GM18951 (cell line): ENCODE results near the gene RFX2.
"Not testable (repeated sequence)": the region's sequence is repeated elsewhere in the genome, so short reads cannot be mapped to it uniquely, and the experiment has no call there.

Experiments used
- POLR2A ChIP-seq: IDR thresholded peaks from 4 replicates; pipeline ENCODE4 v1.6.1; 2011; ENCODE audit warnings: mild to moderate bottlenecking; ENCODE audit not compliant: insufficient read length, insufficient read depth; ENCODE audit errors: extremely low read depth
- in situ Hi-C: fragments of 300-500 bp; cut with MboI; formaldehyde crosslinking; loops from one replicate; pipeline ENCODE4 v1.12.0; 2022; ENCODE audit warnings: low sequenced_read_pairs, mixed read lengths, inconsistent platforms; ENCODE audit not compliant: unreplicated experiment

RFX2 gene

DNA sequence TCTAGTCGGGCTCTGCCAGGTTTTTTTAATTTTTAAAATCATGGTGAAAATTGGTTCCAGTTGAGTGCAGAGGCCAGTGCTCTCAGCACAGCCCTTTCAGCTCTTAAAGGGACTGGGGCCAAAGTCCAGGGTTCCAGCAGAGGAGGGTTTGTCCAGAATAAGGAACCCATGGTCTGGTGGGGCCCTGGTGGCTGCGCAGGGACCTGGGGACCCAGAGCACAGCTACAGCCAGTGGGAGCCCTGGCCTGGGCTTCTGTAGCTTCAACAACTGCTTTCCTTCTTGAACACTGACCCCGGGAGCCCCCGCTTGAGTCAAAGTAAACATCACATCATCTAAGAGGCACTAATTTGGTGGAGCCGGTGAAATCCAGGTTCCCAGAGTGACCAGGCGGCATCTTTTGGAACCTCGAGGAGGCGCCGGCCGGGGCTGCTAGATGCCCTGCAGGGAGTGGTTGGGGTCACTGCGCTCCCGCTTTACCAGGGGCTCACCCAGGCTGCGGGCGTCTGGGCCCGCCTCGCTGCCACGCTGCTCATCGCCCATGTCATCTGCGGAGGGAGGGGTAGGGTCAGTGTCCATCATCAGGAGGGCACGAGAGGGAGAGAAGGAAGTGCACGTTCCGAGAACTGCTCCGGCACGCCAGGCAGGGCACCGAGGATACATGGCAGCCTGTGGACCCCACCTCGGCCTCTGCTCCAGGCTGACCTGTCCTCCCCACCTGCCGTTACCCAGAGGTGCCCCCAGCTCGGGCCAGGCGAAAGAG is 115.7 kb downstream of the RFX2 start:
- no peak for TF ChIP-seq POLR2A
- in situ Hi-C loops = no loop called here

GRCh38 chr19:5993648-5994358 is 116.5 kb downstream of the RFX2 start:
- TF ChIP-seq POLR2A = no peak
- in situ Hi-C loops = no loop called here

- TF ChIP-seq POLR2A = no peak
- in situ Hi-C loops = no loop called here
Measured at GRCh38 chr19:5993201-5993600, 117.1 kb downstream of the RFX2 start.

DNA sequence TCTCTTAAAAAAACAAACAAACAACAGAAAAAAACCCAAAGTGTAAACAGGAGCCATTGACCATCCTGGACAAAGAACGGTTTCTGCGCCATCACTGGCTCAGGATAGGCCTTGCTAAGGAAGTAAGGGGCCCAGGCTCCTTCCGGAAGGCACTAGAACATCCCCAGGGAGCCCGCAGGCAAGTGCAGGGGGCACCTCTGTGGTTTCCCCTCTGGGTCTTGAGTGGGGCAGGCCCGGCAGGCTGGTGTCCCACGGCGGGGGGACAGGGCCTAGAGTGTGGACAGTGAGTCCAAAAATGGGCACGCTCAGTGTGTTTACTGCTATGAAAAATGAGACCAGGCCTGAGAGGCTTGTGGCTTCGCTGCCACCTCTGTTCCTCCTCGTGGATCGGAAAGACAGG is 117.5 kb downstream of the RFX2 start:
- no peak for TF ChIP-seq POLR2A
- in situ Hi-C loops = no loop called here

DNA sequence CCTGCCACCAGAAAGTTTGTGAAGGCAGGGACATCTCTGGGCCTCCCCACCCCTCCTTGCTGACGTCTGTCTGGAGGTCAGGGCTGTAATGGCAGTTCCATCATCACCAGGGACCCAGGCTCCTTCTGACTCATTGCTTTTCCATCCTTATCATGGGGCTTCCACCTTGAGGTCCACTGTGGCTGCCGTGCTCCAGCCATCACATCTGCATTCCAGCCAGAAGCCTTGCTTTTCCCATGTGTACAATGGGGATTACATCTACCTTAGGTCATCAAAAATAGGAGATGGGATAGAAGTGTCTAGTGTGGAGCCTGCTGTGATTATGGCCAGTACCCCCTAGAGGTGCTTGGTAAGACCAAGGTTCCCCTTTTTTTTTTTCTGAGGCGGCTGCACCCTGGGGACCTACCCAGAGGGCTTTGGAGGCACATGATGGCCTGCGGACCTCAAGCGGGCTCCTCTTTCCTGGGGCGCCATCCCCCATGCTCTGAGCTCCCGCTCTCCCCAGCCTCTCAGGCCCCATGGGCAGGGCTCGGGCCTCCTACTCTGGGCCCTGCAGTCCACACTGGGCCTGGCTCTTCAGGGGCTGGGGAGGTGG is 119.0 kb downstream of the RFX2 start:
- no peak for TF ChIP-seq POLR2A
- in situ Hi-C loops = no loop called here

DNA sequence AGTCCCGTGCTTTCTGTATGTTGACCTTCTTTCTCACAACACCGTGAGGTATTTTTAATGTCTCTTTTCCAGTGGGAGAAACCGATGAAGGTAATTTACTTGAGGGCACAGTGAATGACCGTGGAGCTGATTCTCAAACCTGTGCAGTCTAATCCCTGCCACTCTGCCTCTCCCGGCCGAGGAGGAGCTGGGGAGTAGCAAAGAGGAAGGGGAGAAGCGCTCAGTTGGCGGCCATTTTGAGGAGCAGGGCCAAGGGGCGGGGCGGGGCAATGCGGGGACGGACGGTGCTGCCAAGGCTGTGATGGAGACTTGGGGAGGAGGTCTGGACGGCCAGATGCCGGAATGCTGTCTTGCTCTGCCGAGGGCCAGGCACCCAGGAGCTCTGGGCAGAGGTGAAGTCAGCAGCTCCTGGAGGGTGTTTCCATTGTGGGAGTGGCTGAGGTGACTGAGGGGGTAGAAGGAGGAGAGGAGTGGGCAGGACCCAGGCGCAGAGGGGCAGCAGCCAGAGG is 120.0 kb downstream of the RFX2 start:
- no peak for TF ChIP-seq POLR2A
- in situ Hi-C loops = no loop called here

GRCh38 chr19:5989388-5990074 is 120.8 kb downstream of the RFX2 start:
- in situ Hi-C loops = no loop called here
- no peak for TF ChIP-seq POLR2A

DNA sequence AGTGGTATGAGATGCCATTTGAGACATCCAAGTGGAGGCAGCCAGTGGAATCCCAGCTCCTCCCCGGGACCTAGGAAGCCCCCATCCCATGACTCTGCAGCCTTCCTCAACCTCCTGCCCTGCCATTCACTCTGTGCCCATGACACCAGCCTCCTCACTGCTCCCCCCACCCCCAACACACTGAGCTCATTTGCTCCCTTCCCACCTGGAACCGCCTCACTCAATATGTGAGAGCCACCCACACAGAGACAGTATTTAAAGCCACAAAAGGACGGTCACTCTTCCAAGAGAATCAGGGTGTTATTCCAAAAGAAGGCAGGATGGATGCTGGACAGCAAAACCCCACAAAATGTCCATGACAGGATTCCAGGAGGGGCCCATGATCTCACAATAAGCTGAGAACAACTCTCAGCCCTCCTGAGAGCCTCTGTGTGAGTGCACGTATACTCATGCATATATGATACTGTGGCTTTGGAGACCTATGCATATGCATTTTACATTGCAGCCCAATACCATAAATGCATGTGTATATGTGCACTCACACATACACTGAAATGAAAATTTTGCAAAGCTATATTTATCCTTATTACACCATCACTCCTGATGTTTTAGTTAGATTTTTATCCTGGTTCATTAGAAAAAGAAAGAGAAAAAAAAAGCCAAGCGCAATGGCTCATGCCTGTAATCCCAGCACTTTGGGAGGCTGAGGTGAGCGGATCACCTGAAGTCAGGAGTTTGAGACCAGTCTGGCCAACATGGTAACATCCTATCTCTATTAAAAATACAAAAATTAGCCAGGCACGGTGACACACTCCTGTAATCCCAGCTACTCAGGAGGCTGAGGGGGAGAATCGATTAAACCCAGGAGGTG is 121.5 kb downstream of the RFX2 start:
- in situ Hi-C loops = no loop called here
- no peak for TF ChIP-seq POLR2A

DNA sequence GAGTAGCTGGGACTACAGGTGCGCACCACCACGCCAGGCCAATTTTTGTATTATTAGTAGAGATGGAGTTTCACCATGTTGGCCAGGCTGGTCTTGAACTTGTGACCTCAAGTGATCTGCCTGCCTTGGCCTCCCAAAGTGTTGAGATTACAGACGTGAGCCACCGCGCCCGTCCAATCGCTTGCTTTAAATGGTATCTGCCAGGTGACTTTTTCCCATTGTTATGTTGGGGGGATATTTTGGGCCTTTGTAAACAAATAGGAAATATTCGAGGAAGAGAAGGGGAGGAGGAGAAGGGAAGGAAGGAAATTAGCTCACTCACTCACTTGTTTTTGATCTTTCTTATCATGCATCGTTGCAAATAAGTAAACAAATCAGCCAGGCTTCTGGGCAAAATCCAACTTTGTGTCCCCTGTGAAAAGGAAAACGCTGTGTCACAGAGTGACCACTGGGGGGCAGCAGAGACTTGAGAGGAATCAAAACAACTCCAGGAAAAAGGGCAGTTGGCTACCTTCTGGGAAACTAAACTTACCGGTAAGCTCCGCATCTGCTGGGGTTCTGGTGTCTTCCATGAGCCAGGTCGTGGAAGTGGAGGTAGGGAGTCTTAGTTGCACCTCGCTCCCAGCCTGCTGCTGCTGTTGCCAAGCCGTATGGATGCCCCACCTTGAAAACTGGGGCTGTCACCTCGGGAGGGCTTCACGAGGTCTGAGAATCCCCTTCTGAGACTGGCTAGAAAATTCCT is 123.1 kb downstream of the RFX2 start:
- in situ Hi-C loops = no loop called here
- TF ChIP-seq POLR2A = no peak

- in situ Hi-C loops = not testable (repeated sequence)
Measured at GRCh38 chr19:5985837-5986236, 124.5 kb downstream of the RFX2 start.

DNA sequence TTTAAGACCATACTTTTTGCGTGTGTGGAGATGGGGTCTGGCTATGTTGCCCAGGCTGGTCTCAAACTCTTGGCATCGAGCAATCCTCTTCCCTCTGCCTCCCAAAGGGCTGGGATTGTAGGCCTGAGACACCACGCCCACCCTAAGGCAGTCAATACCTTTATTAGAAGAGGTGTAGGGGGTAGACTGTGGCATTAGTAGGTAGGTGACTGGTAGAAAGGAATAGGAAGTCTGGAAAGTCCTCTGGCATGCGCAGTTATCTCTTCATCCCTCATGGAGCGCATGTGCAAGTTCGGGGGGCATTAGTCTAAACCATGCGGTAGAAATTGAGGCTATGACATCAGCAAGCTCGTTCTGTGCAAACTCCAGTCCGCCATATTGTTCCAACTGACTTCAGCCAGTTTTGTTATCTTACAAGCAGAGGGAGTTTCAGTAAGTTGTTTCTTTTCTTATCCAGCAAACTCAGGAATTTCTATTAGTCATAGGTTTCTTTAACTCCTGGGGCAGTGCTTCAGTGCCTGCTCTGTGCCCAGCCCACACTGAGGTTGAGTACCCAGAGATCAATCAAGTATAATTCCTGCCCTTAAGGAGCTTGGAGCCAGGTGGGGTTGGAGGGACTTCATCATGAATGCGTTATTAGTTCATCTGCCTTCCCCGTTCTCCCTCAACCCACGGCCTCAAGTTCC is 125.1 kb downstream of the RFX2 start:
- in situ Hi-C loops = no loop called here
- no peak for TF ChIP-seq POLR2A

DNA sequence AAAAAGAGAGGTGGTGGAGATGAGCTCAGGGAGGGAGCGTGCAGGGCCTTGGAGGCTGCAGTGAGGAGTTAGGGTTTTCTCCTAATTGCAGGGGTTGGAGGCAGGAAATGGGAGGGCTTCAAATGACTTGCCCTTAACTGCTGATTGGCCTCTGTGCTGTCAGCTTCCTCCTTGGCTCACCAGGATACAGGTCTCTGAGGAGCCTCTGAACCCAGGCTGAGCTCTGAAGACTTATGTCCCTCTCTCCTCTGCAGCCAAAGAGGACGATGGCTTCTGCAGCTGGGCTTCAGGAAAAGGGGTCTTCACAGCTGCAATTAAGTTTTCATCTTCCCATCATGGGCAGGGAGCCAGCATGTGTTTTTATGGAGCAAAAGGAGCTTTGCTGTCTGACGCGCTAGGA is 125.7 kb downstream of the RFX2 start:
- in situ Hi-C loops = no loop called here
- TF ChIP-seq POLR2A = no peak
